Activated T-cell treated with anti-CD3 and anti-CD28 coated beads for 1 hour (primary cell): Measurements from ENCODE around the gene CBY2.
"Not testable (repeated sequence)": the region's sequence is repeated elsewhere in the genome, so short reads cannot be mapped to it uniquely, and the experiment has no call there.

ENCODE experiments used
- DNase-seq: peaks from one replicate; pipeline ENCODE4 v3.0.0-alpha.2; 2020; ENCODE audit warnings: low read depth

The CBY2 gene

DNA sequence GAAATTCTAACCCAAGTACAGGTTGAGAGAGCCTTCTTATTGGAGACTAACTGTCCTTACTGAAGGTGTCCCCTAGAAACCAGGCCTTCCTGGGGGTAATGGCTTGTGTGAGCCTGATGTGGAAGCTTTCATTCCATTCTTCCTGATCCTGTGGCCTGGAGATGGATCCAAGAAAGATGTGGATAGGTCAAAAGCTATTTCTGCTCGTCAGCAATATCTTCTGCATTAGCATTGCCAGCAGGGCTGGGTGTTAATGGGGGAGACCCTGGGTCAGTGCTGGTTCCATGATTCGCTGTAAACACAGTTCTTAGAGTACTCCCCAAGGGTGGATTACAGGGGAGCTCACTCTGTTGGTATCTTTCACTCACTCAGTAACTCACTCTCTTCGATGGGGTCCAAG, 42.9 kb downstream of the CBY2 start:
- no peak for DNase-seq

- no peak for DNase-seq
Measured at GRCh38 chr13:45747071-45747470, 45.0 kb downstream of the CBY2 start.

GRCh38 chr13:45748941-45749759, 47.0 kb downstream of the CBY2 start:
- no peak for DNase-seq

GRCh38 chr13:45750566-45750965, 48.4 kb downstream of the CBY2 start:
- DNase-seq: no peak

- DNase-seq: no peak
Measured at GRCh38 chr13:45751885-45752284, 49.8 kb downstream of the CBY2 start.

DNA sequence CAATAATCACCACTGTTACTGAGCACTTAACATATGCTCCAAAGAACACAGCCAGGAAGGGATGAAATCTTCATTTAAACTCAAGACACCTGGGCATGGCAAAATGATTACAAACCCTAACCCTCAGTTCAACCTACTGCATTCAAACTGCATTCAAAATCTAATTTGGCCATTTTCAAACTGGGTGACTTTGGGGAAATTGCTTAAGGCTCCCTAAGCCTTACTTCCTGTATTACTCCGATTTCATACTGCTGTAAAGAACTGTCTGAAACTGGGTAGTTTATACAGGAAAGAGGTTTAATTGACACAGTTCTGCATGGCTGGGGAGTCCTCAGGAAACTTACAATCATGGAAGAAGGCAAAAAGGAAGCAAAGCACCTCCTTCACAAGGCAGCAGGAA, 50.4 kb downstream of the CBY2 start:
- DNase-seq: no peak

GRCh38 chr13:45756498-45756897, 54.4 kb downstream of the CBY2 start:
- not testable (repeated sequence) for DNase-seq

GRCh38 chr13:45757589-45757988, 55.5 kb downstream of the CBY2 start:
- DNase-seq: not testable (repeated sequence)

DNA sequence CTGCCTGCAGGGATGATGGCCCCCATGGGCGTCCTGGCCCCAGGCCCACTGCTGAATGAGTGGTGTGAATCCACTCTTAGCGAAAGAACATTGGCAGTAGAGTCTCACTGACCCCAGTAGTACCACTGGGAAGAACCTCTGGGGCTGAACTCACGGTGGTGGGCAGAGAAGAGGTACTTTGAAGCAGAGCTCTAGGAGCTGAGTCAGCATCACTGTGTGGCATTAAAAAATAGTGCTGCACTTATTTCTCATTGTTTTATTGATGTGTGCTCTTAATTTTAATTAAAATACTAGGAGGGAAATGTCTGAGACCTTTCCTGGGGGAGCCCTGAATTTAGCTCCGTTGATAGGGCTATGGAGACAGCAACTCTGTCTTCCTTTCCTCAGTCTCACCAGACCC, 61.3 kb downstream of the CBY2 start:
- DNase-seq: no peak
